Transverse colon (tissue), 4 donors: ENCODE results near the gene CHGA. TPM values are rescaled to one million over a fixed set of nuclear protein-coding genes. Genes with fewer than 3 reads are reported as not detected.

ENCODE experiments used
- DNase-seq: peaks from one replicate; pipeline ENCODE4 v3.0.0-alpha.2; 2019
- H3K27ac ChIP-seq, 4 donors: fragments of 200-600 bp; sonication (generic); 2 replicates each; pipeline ENCODE4 v1.5.1; 2016 to 2018; ENCODE audit warnings: inconsistent platforms in 4 of 4
- H3K27me3 ChIP-seq: fragments of 200-600 bp; sonication (generic); 2 replicates; pipeline ENCODE4 v1.5.1; 2017; ENCODE audit warnings: inconsistent platforms
- H3K36me3 ChIP-seq, 4 donors: fragments of 200-600 bp; sonication (generic); 2 replicates each; pipeline ENCODE4 v1.5.1; 2017 to 2019; ENCODE audit warnings: inconsistent platforms in 4 of 4
- H3K4me1 ChIP-seq, 4 donors: fragments of 200-600 bp; sonication (generic); 2 replicates each; pipeline ENCODE4 v1.5.1; 2017 to 2020; ENCODE audit warnings: inconsistent platforms in 4 of 4
- H3K4me3 ChIP-seq, 4 donors: fragments of 200-600 bp; sonication (generic); 1 replicate in 1 of 4; 2 replicates in 3 of 4; pipeline versions ENCODE4 v1.5.1 to v1.6.1; 2017 to 2019; ENCODE audit warnings: inconsistent platforms in 4 of 4
- H3K9me3 ChIP-seq, 2 donors: fragments of 200-600 bp; sonication (generic); 2 replicates each; pipeline ENCODE4 v1.5.1; 2017 to 2019; ENCODE audit warnings: inconsistent platforms in 2 of 2
- POLR2A ChIP-seq: fragments of 450-650 bp; IDR thresholded peaks from one replicate; pipeline ENCODE4 v1.6.1; 2016; ENCODE audit warnings: antibody characterized with exemption, mild to moderate bottlenecking, moderate library complexity
- WGBS, 2 donors: methylation state at CpG; one replicate each; pipeline ENCODE4 v1.1.5; 2018; ENCODE audit warnings: low coverage in 1 of 2; 5-methylcytosine and 5-hydroxymethylcytosine counted together
- in situ Hi-C, 4 donors: fragments of 200-750 bp; cut with MboI; loops; one replicate each; pipeline versions ENCODE4 v1.15.0 to v1.15.1; 2017; ENCODE audit warnings: low sequenced_read_pairs in 3 of 4, low pct_ligation_motif_present in 1 of 4, low pct_unique_long_range_greater_than_20kb in 1 of 4
- intact Hi-C: fragments of 100-400 bp; cut with DNase I; formaldehyde crosslinking; loops from one replicate; pipeline ENCODE4 v1.15.1; 2023; ENCODE audit warnings: low total_unique reads
- total RNA-seq, 4 donors: library from RNA; depleted of rRNA; stranded (reverse); fragments of >200 nt; gene quantifications; one replicate each; pipeline ENCODE4 v1.1.0, GENCODE V29; 2016
- TF ChIP-seq, protein P1 (sequence below), 5 experiments: fragments of 200-600 bp in 3 of 5; fragments of 450-650 bp in 2 of 5; sonication (generic) in 3 of 5; IDR thresholded peaks; 1 replicate in 2 of 5; 2 replicates in 3 of 5; pipeline ENCODE4 v1.5.1; 2016 to 2017; ENCODE audit warnings: antibody characterized with exemption in 5 of 5, inconsistent platforms in 3 of 5, mild to moderate bottlenecking in 2 of 5, moderate library complexity in 1 of 5

The CHGA gene
- total RNA-seq, 4 donors from 2014 or later: 9.2 to 215 (median 40.7) TPM

DNA sequence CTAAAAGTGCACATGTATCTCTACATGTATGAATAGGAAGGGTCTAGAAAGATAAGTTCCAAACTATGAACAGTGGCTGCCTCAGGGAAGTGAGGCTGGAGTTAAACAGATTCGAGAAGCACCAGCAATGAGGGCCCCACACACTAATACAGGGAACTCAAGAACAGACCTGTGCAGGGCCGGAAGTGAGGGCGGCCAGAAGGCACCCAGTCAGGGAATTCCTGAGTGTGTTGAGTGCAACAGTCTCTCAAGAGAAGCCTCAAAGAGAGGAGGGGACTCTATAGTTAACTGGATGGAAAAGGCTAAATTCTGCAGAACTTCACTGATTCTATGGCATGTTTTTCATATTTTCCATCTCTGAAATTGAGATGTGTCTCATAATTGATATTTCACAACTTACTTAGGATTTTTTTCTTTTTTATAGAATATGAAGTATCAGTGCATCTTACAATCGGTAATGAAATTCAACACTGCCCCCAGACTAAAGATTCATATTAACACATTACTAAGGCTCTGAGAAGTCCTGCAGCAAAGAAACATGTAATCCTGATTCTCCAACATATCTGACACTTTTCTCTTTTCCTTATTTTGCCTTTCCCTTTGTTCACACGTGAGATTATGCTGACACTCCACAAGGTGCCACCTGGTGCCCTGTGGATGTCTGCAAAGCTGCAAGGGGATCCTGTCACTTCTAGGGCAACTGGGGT is 61.3 kb downstream of the CHGA start:
- H3K9me3 ChIP-seq: peaks cover 0 to 5% of the 10 kb centered on the region in 2 donors
- 83 to 88% methylated on average over 4 to 5 of the region's 5 CpGs for WGBS, 2 donors
- H3K4me1 ChIP-seq: peaks cover 11 to 27% (median 20%) of the 10 kb centered on the region in 4 donors
- no peak for DNase-seq
- no peak overlapping the region for H3K27ac ChIP-seq
- no peaks in the 10 kb centered on the region for H3K27me3 ChIP-seq
- intact Hi-C loops: no loop called here
- no peak overlapping the region for H3K4me3 ChIP-seq
- peaks cover 0 to 6% (median 3%) of the 10 kb centered on the region in 4 donors for H3K36me3 ChIP-seq
- in situ Hi-C loops: no loop called here
- no peak for TF ChIP-seq POLR2A
- TF ChIP-seq, protein P1, sequence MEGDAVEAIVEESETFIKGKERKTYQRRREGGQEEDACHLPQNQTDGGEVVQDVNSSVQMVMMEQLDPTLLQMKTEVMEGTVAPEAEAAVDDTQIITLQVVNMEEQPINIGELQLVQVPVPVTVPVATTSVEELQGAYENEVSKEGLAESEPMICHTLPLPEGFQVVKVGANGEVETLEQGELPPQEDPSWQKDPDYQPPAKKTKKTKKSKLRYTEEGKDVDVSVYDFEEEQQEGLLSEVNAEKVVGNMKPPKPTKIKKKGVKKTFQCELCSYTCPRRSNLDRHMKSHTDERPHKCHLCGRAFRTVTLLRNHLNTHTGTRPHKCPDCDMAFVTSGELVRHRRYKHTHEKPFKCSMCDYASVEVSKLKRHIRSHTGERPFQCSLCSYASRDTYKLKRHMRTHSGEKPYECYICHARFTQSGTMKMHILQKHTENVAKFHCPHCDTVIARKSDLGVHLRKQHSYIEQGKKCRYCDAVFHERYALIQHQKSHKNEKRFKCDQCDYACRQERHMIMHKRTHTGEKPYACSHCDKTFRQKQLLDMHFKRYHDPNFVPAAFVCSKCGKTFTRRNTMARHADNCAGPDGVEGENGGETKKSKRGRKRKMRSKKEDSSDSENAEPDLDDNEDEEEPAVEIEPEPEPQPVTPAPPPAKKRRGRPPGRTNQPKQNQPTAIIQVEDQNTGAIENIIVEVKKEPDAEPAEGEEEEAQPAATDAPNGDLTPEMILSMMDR (IDR thresholded peaks at IDR 0.05): no peak

Other genes with a start within 250 kb of the CHGA start
- 100 to 1,000 TPM in 1 of 4 donors, 10 to 100 TPM in 3; 26.5 to 103 (median 57.2) TPM for gene LGMN, start 174.5 kb upstream of the CHGA start, total RNA-seq
- 10 to 100 TPM; 15.9 to 38.1 (median 30.3) TPM for gene GOLGA5, start 128.8 kb upstream of the CHGA start, total RNA-seq
- gene ITPK1, start 192.8 kb downstream of the CHGA start, total RNA-seq: 100 to 1,000 TPM in 3 of 4 donors, 10 to 100 TPM in 1; 64.8 to 235 (median 128) TPM